GM06990 (cell line): ENCODE data around the gene SLC38A10.
A peak's percentile ranks its signal among the peaks of the same experiment; 100 is the strongest.

Source experiments
- DNase-seq: peaks from one replicate; pipeline ENCODE4 v3.0.0-alpha.2; 2011; ENCODE audit not compliant: insufficient read length; ENCODE audit errors: extremely low read depth
- H3K27me3 ChIP-seq: replicated peaks from 2 replicates; pipeline ENCODE4 v1.6.0; 2011; ENCODE audit warnings: low read length; ENCODE audit not compliant: control insufficient read depth, insufficient read depth
- H3K36me3 ChIP-seq: 2 replicates; pipeline ENCODE4 v1.5.1; 2011; ENCODE audit warnings: low read length; ENCODE audit not compliant: control insufficient read depth, insufficient read depth
- H3K4me3 ChIP-seq: replicated peaks from 2 replicates; pipeline ENCODE4 v1.5.1; 2011; ENCODE audit warnings: low read depth, mild to moderate bottlenecking, control low read depth, low read length
- TF ChIP-seq, protein P1 (sequence below): IDR thresholded peaks from 2 replicates; pipeline ENCODE4 v1.5.1; 2011; ENCODE audit warnings: low read length, control low read depth, mild to moderate bottlenecking, inconsistent platforms; ENCODE audit not compliant: insufficient read depth, poor library complexity, severe bottlenecking

Gene SLC38A10

DNA sequence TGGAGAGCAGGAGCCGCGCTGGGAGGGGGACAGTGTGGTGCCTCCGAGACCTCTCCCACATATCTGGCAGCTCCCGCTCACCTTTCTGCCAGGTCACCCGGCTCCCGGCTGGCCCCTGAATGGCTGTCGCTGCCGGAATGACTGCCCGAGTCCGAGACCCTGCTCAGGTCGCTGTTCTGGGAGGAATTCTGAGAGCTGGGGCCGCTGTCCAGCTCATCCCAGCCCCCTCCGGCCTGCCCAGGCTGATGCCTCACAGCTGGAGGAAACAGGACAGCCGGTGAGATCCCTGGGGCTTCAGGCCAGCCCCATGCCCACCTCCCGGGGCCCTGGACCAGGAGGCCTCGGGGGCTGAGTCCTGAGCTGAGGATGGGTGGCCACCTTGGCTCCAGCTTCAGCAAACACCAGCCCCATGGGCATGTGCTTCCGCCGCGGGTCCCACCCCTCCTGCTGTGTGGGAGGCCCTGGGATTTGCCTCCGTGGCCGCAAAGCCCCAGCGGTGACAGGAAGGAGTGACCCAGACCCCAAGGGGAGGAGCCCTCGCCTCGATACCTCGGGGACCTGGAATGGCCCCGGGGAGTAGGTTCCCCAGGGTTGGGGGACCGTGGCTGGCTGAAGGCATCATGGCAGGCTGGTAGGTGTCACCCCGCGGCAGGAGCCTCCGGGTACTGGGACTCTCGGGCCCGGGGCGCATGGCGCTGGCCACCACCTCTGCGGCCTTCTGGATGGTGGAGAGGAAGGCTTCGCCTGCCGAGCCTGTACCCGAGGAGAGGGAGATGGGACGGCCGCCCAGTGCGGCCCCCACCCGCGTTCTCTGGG is 63.1 kb downstream of the SLC38A10 start:
- H3K36me3 ChIP-seq: peaks cover 23% of the 10 kb centered on the region
- TF ChIP-seq, protein P1, sequence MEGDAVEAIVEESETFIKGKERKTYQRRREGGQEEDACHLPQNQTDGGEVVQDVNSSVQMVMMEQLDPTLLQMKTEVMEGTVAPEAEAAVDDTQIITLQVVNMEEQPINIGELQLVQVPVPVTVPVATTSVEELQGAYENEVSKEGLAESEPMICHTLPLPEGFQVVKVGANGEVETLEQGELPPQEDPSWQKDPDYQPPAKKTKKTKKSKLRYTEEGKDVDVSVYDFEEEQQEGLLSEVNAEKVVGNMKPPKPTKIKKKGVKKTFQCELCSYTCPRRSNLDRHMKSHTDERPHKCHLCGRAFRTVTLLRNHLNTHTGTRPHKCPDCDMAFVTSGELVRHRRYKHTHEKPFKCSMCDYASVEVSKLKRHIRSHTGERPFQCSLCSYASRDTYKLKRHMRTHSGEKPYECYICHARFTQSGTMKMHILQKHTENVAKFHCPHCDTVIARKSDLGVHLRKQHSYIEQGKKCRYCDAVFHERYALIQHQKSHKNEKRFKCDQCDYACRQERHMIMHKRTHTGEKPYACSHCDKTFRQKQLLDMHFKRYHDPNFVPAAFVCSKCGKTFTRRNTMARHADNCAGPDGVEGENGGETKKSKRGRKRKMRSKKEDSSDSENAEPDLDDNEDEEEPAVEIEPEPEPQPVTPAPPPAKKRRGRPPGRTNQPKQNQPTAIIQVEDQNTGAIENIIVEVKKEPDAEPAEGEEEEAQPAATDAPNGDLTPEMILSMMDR: no peak
- H3K27me3 ChIP-seq: no peaks in the 10 kb centered on the region
- DNase-seq: peak; percentile 10
- no peak overlapping the region for H3K4me3 ChIP-seq

DNA sequence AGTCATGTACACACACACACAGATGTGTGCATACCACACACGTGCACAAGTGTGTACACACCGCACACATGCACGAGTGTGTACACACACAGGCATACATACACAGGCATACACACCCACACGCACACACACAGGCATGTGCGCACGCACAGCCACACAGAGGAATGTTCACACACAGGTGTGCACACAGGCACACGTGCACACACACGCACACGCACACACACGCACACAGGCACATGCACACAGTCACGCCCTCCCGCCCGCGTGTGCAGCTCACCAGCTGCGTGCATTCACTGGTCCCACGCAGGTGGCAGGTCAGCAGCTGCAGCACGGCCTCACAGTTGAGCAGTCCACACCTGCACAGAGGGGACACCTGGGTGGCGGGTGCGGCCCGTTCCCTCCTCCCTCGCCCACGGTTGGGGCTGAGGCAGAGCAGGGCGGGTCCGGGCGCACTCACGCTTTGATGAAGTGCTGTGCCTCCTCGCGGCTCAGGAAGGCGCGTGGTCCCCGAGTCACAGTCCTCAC is 63.9 kb downstream of the SLC38A10 start:
- H3K27me3 ChIP-seq: no peaks in the 10 kb centered on the region
- no peak overlapping the region for H3K4me3 ChIP-seq
- H3K36me3 ChIP-seq: peaks cover 23% of the 10 kb centered on the region
- TF ChIP-seq, protein P1: no peak
- peak; percentile 23 for DNase-seq

DNA sequence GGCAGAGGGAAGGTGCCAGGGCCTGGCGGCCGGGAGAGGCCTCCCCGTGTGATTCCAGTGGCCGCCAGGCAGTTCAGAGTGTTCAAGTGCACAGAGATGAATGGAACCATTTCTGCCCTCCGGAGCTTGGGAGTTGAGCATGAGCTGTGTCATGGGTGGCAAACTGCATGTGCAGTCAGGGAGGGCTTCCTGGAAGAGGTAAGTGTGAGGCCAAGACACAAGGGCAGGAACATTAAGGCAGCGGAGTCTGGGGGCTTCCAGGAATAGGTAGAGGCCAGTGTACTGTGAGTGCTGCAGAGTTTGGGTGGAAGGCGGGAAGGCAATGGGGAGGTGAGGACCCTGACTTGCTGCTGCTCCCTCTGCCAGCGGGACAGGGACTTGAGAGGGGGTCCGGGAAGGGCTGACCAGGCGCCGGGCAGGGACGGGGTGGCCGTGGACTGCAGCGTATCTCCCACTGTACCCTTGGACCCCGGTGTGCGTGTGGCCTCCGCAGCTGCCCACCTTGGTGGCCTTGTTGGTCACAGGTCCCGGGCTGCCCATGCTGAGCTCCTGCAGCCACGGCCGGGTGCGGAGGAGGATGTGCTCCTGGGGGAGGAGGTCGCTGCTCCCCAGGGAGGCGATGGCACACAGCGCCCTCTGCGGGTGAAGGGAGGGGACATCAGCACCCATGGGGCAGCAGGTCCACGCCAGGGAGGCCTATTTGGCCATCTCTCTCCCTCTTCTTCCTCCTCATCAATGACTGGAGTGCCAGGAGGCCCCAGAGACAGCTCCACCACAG is 64.9 kb downstream of the SLC38A10 start:
- peaks cover 21% of the 10 kb centered on the region for H3K36me3 ChIP-seq
- DNase-seq: peak; percentile 20
- no peak overlapping the region for H3K4me3 ChIP-seq
- no peaks in the 10 kb centered on the region for H3K27me3 ChIP-seq
- TF ChIP-seq, protein P1: peak; percentile 42

DNA sequence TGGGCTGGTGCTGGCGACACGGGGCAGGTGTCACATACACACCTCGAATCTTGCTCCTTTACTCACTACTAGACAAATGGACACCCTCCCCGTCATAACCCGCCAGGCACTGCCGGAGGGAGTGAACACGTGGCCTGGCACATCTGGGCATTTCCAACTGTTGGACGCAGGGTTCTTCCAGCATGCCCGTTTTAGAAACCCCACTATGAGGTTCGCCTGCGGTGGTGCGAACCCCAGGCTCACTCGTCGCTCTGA is 65.5 kb downstream of the SLC38A10 start:
- H3K36me3 ChIP-seq: peaks cover 21% of the 10 kb centered on the region
- no peak overlapping the region for H3K4me3 ChIP-seq
- peak; percentile 13 for DNase-seq
- no peaks in the 10 kb centered on the region for H3K27me3 ChIP-seq
- TF ChIP-seq, protein P1: no peak

DNA sequence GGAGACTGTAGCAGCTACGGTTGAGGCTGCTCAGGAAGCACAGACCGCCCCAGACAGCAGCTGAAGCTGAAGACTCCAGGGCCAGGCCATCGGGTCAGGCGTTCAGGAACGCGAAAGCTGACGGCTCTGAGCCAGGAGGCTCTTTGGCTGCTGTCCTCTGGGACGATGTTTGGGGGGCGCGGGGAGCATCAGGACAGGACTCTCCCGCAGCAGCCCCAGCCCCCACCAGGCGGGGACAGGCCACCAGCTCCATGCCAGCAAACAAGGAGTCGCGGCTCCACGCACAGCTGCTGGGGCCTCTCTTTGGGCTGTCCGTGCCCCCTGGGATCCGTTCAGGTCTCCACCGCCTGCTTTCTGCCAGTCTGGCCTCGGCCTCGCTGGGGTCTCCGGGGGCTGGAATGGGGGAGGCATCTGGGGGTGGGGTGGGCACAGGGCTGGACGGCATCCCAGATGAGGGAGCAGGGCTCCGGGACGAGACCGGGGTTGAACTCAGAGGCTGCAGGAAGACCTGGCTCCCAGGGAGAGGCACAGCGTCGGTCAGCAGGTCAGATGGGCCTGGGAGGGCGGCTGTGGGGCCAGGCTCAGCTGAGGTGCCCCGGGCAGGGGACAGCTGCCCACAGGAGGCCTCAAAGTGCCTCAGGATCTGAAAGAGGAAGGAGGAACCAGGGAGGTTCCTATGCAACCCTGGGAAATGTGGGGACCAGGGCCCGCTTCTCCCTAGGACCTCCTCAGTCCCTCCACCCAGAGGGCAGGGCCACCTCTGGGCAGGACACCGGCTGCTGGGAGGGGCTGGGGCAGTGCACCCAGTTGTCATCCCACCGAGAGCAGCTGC is 66.1 kb downstream of the SLC38A10 start:
- TF ChIP-seq, protein P1: no peak
- DNase-seq: peak; percentile 7
- Histone ChIP-seq H3K4me3 (no peak overlapping the region), H3K27me3 (no peaks in the 10 kb centered on the region), H3K36me3 (peaks cover 21% of the 10 kb centered on the region)
